ENCODE results near the gene VEGFB.

- TF ChIP-seq CTCF (IDR thresholded peaks at IDR 0.05) (no peak), POLR2AphosphoS5 (IDR thresholded peaks at IDR 0.05; ENCODE audit: insufficient read depth in 1 of 2, low read depth in 1 of 2) (no peak)
Observed at GRCh38 chr11:64256300-64256699, 21.9 kb downstream of the VEGFB start.
